ENCODE measurements around the gene APBA2. TPM values are rescaled to one million over a fixed set of nuclear protein-coding genes. Genes with fewer than 3 reads are reported as not detected.

APBA2 gene
- total RNA-seq, 1 donor from 2014 or later = 41.0 TPM

DNA sequence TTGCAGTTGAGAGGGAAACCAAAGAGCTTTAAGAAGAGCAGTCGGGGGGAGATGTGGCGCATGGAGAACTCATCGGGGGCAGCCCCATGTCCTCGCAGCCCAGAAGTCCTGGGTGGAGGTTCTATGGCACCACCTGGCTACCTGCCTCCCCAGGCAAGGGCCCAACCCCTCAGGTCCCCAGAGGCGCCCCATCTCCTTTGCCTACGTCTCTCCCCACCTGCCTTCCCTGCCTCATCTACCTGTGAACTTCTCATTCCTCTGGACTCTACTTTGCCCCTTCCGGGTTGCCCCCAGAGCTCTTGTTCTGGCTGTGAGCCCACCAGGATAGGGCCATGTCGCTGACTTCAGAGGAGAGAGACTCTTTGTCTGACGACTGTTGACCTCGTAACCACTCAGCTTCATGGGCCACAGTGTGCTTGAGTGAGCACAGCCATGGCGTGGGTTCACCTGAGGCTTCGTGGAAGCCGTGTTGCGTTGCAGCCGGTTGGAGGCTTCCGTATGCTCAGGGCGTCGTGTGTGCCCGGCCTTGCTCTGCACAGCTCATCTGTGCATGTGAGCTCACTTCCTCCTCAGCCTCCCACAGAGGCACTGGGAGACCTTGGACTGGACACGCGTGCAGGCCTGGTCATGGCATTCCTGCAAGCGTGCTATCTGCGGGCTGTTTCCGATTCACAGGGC, 13.4 kb downstream of the APBA2 start:
- DNase-seq (ENCODE audit: low spot score, unreplicated experiment) = no peak
- TF ChIP-seq, protein P1, sequence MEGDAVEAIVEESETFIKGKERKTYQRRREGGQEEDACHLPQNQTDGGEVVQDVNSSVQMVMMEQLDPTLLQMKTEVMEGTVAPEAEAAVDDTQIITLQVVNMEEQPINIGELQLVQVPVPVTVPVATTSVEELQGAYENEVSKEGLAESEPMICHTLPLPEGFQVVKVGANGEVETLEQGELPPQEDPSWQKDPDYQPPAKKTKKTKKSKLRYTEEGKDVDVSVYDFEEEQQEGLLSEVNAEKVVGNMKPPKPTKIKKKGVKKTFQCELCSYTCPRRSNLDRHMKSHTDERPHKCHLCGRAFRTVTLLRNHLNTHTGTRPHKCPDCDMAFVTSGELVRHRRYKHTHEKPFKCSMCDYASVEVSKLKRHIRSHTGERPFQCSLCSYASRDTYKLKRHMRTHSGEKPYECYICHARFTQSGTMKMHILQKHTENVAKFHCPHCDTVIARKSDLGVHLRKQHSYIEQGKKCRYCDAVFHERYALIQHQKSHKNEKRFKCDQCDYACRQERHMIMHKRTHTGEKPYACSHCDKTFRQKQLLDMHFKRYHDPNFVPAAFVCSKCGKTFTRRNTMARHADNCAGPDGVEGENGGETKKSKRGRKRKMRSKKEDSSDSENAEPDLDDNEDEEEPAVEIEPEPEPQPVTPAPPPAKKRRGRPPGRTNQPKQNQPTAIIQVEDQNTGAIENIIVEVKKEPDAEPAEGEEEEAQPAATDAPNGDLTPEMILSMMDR (IDR thresholded peaks at IDR 0.05; ENCODE audit: unreplicated experiment) = no peak
- Mint-ChIP-seq H3K36me3 (ENCODE audit: insufficient read depth) (no peaks in the 10 kb centered on the region), H3K4me1 (ENCODE audit: low read depth) (no peaks in the 10 kb centered on the region), H3K27ac (no peak overlapping the region), H3K27me3 (no peaks in the 10 kb centered on the region), H3K4me3 (ENCODE audit: low read depth) (no peak overlapping the region), H3K9me3 (ENCODE audit: low read depth) (no peaks in the 10 kb centered on the region)

DNA sequence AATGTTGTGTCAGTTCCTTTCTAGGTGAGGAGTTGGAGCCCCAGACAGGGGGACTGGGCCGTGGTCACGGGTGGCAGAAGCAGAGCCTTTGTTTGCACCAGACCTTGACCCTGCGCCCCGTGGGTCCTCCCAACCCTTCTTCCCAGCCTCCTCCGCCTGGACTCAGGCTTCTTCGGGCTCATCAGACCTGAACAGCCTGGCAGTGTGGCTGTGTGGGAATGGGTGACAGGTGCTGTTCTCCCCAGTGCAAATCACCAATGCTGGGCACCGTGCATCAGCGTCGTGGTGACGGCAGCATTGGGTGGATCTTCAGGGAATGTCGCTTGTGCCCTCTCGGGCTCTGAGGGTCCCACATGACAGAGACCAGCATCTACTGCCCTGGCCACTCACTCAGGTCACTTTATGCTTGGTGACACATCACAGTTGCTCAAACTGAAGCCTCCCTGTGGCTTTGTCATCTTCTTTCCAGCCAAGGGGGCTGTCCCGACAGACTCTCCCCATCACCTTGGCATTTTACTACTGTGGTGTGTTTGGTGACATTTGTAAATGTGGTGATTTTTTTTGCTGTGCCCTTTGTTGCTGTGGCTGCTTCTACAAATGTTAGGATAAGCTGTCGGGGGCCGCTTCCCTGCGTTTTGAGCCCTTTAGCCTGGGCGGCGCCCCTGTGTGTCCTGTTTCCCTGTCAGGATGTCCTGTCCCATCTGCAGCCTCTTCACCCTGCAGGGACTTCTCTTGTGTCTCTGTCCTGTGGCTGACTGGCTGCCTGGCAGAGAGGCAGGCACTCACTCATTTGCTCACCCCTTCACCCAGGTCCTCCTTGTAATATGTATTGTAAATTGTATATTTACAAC, 14.5 kb downstream of the APBA2 start:
- Mint-ChIP-seq H3K4me3 (ENCODE audit: low read depth) (no peak overlapping the region), H3K27me3 (no peaks in the 10 kb centered on the region), H3K9me3 (ENCODE audit: low read depth) (no peaks in the 10 kb centered on the region), H3K4me1 (ENCODE audit: low read depth) (no peaks in the 10 kb centered on the region), H3K36me3 (ENCODE audit: insufficient read depth) (no peaks in the 10 kb centered on the region), H3K27ac (peak overlapping the region; percentile 27)
- DNase-seq (ENCODE audit: low spot score, unreplicated experiment) = no peak
- TF ChIP-seq, protein P1 (IDR thresholded peaks at IDR 0.05; ENCODE audit: unreplicated experiment) = no peak

GRCh38 chr15:28900892-28901586, 15.3 kb downstream of the APBA2 start:
- no peak overlapping the region for H3K27ac Mint-ChIP-seq
- DNase-seq (ENCODE audit: low spot score, unreplicated experiment) = no peak
- H3K4me3 Mint-ChIP-seq (ENCODE audit: low read depth) = no peak overlapping the region
- H3K27me3 Mint-ChIP-seq = no peaks in the 10 kb centered on the region
- H3K9me3 Mint-ChIP-seq (ENCODE audit: low read depth) = no peaks in the 10 kb centered on the region
- H3K36me3 Mint-ChIP-seq (ENCODE audit: insufficient read depth) = no peaks in the 10 kb centered on the region
- TF ChIP-seq, protein P1 (IDR thresholded peaks at IDR 0.05; ENCODE audit: unreplicated experiment) = no peak
- H3K4me1 Mint-ChIP-seq (ENCODE audit: low read depth) = no peaks in the 10 kb centered on the region

DNA sequence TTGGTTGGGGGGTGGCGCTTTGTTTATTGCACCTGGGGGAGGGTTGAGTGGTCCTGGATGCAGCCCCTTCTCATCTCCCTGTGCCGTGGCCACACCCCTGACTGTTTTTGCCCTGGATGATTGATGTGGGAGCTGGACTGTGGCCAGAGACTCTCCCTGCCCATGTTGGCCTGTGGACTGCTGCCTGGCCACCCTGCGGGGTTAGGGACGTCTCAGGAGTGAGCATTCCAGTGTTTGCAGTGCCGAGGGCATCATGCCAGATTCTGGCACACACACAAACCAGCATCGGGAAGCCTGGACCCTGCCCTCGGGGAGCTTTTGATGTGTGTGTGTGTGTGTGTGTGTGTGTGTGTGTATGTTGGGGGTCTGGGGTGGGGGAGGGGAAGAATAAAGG, 15.8 kb downstream of the APBA2 start:
- Mint-ChIP-seq H3K27me3 (no peaks in the 10 kb centered on the region), H3K36me3 (ENCODE audit: insufficient read depth) (peaks cover under 1% of the 10 kb centered on the region), H3K4me1 (ENCODE audit: low read depth) (no peaks in the 10 kb centered on the region), H3K27ac (no peak overlapping the region), H3K4me3 (ENCODE audit: low read depth) (no peak overlapping the region), H3K9me3 (ENCODE audit: low read depth) (no peaks in the 10 kb centered on the region)
- TF ChIP-seq, protein P1 (IDR thresholded peaks at IDR 0.05; ENCODE audit: unreplicated experiment) = no peak
- no peak for DNase-seq (ENCODE audit: low spot score, unreplicated experiment)

Data from progenitor cell of endocrine pancreas (in vitro differentiated cells).